HepG2 (cell line): ENCODE measurements around the gene EPDR1. TPM values are rescaled to one million over a fixed set of nuclear protein-coding genes. Genes with fewer than 3 reads are reported as not detected.

Experiments used
- FOSL2 ChIP-seq: sonication (generic); formaldehyde crosslinking; IDR thresholded peaks from 2 replicates; pipeline ENCODE4 v1.4.0; 2020; ENCODE audit warnings: missing genetic modification reagents
- GTF2F1 ChIP-seq: fragments of 150-350 bp; IDR thresholded peaks from 2 replicates; pipeline ENCODE4 v1.6.1; 2014; ENCODE audit warnings: low read length
- MEIS2 ChIP-seq: sonication (generic); formaldehyde crosslinking; IDR thresholded peaks from 2 replicates; pipeline ENCODE4 v1.9.0; 2021; ENCODE audit warnings: mild to moderate bottlenecking, missing genetic modification reagents
- NRL ChIP-seq: sonication (generic); formaldehyde crosslinking; IDR thresholded peaks from 2 replicates; pipeline ENCODE4 v1.5.0; 2020; ENCODE audit warnings: missing genetic modification reagents, mild to moderate bottlenecking, moderate library complexity, borderline replicate concordance
- POGK ChIP-seq: sonication (generic); formaldehyde crosslinking; conservative IDR thresholded peaks from 2 replicates; pipeline ENCODE4 v1.8.0; 2022; ENCODE audit warnings: mild to moderate bottlenecking, moderate library complexity, missing genetic modification reagents
- ZBTB1 ChIP-seq: sonication (generic); formaldehyde crosslinking; IDR thresholded peaks from 2 replicates; pipeline ENCODE4 v1.4.0; 2020; ENCODE audit warnings: missing genetic modification reagents, borderline replicate concordance
- ZC3H13 ChIP-seq: sonication (generic); formaldehyde crosslinking; IDR thresholded peaks from 2 replicates; pipeline ENCODE4 v1.8.1; 2023; ENCODE audit warnings: mild to moderate bottlenecking, missing genetic modification reagents, moderate library complexity
- ZNF274 ChIP-seq: sonication (generic); formaldehyde crosslinking; IDR thresholded peaks from 2 replicates; pipeline ENCODE4 v1.5.1; 2020; ENCODE audit warnings: mild to moderate bottlenecking, missing genetic modification reagents
- ZNF407 ChIP-seq: sonication (generic); formaldehyde crosslinking; IDR thresholded peaks from one replicate; pipeline ENCODE4 v1.5.1; 2020; ENCODE audit warnings: mild to moderate bottlenecking, missing genetic modification reagents; ENCODE audit errors: not compliant biosample characterization
- ZNF547 ChIP-seq: sonication (generic); formaldehyde crosslinking; IDR thresholded peaks from 2 replicates; pipeline ENCODE4 v1.5.1; 2020; ENCODE audit warnings: mild to moderate bottlenecking, missing genetic modification reagents
- ZNF615 ChIP-seq: sonication (generic); formaldehyde crosslinking; IDR thresholded peaks from 2 replicates; pipeline ENCODE4 v1.5.0; 2020; ENCODE audit warnings: mild to moderate bottlenecking, missing genetic modification reagents, borderline replicate concordance
- ZNF704 ChIP-seq: sonication (generic); formaldehyde crosslinking; IDR thresholded peaks from 2 replicates; pipeline ENCODE4 v1.8.1; 2023; ENCODE audit warnings: mild to moderate bottlenecking, inconsistent platforms, moderate library complexity, missing genetic modification reagents, borderline replicate concordance
- ZNF747 ChIP-seq: sonication (generic); formaldehyde crosslinking; IDR thresholded peaks from 2 replicates; pipeline ENCODE4 v1.8.1; 2023; ENCODE audit warnings: missing genetic modification reagents, mild to moderate bottlenecking, borderline replicate concordance
- ZNF761 ChIP-seq: sonication (generic); formaldehyde crosslinking; conservative IDR thresholded peaks from 2 replicates; pipeline ENCODE4 v1.4.0; 2020; ENCODE audit warnings: mild to moderate bottlenecking, missing genetic modification reagents
- polyA plus RNA-seq, 8 experiments: library from polyadenylated mRNA; depleted of rRNA in 3 of 8; stranded (reverse) in 7 of 8; unstranded in 1 of 8; fragments of >200 nt; fragmentation: Illumina TruSeq in 4 of 8; extraction: Trizol in 4 of 8; gene quantifications; 2 replicates each; pipeline versions ENCODE4 v1.2.1 to v1.2.3, GENCODE V29; 2011 to 2016; ENCODE audit warnings: low read depth in 4 of 8, missing spikeins in 1 of 8, mixed read lengths in 1 of 8; ENCODE audit not compliant: insufficient read depth in 1 of 8
- total RNA-seq, 5 experiments: library from RNA; depleted of rRNA; stranded (reverse); fragments of >200 nt; fragmentation: Illumina TruSeq; extraction: Trizol; gene quantifications; 2 replicates each; pipeline ENCODE4 v1.2.3, GENCODE V29; 2016; ENCODE audit warnings: low read depth in 1 of 5
- TF ChIP-seq, protein P1 (sequence below): IDR thresholded peaks from 2 replicates; pipeline ENCODE4 v1.6.1; 2016; ENCODE audit warnings: mild to moderate bottlenecking

EPDR1 gene
- total and polyA plus RNA-seq, 2 of the 13 experiments (the other 11 are each of a cell fraction or from before 2014, with no cell fraction given): 38.3 to 50.2 TPM

- TF ChIP-seq ZNF704 (CRISPR knock-in tag) (0 out of 2 replicates have a peak, but pooled peaks have one; percentile 19), NRL (CRISPR knock-in tag) (peak; percentile 32), ZNF407 (CRISPR knock-in tag) (peak; percentile 96), ZNF747 (CRISPR knock-in tag) (no peak), ZBTB1 (CRISPR knock-in tag) (no peak), FOSL2 (peak; percentile 64), ZNF547 (CRISPR knock-in tag) (peak; percentile 93), ZNF761 (CRISPR knock-in tag) (peak; percentile 50; the same call in 1 of the 2 replicates), MEIS2 (CRISPR knock-in tag) (peak; percentile 49; the same call in 1 of the 2 replicates), ZC3H13 (CRISPR knock-in tag) (no peak), GTF2F1 (no peak), ZNF615 (no peak), ZNF274 (CRISPR knock-in tag) (peak; percentile 92), POGK (CRISPR knock-in tag) (peak; percentile 38; the same call in 1 of the 2 replicates)
- TF ChIP-seq, protein P1, sequence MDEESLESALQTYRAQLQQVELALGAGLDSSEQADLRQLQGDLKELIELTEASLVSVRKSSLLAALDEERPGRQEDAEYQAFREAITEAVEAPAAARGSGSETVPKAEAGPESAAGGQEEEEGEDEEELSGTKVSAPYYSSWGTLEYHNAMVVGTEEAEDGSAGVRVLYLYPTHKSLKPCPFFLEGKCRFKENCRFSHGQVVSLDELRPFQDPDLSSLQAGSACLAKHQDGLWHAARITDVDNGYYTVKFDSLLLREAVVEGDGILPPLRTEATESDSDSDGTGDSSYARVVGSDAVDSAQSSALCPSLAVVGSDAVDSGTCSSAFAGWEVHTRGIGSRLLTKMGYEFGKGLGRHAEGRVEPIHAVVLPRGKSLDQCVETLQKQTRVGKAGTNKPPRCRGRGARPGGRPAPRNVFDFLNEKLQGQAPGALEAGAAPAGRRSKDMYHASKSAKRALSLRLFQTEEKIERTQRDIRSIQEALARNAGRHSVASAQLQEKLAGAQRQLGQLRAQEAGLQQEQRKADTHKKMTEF (CRISPR knock-in tag): peak; percentile 68; the same call in 1 of the 2 replicates
Measured at GRCh38 chr7:37920849-37921805, 687 bp downstream of the EPDR1 start (continued).
